Neural cell (in vitro differentiated cells): ENCODE data around the gene PRXL2B. TPM values are rescaled to one million over a fixed set of nuclear protein-coding genes. Genes with fewer than 3 reads are reported as not detected.

Experiments used
- H2AFZ ChIP-seq: fragments of 200-600, 300-800 bp; sonication (generic), shearing (Covaris generic); 2 replicates; pipeline ENCODE4 v1.6.0; 2014; ENCODE audit warnings: low read depth, mild to moderate bottlenecking, antibody characterized with exemption, low read length, moderate library complexity
- H3F3A ChIP-seq: fragments of 200-600 bp; shearing (Covaris generic); 2 replicates; pipeline ENCODE4 v1.6.1; 2016; ENCODE audit warnings: mild to moderate bottlenecking, moderate library complexity, mixed read lengths, antibody characterized with exemption, low read length; ENCODE audit not compliant: insufficient read depth, poor library complexity, severe bottlenecking
- H3K27ac ChIP-seq: fragments of 200-600, 300-800 bp; sonication (generic), shearing (Covaris generic); 2 replicates; pipeline ENCODE4 v1.5.1; 2014; ENCODE audit warnings: mild to moderate bottlenecking, low read length, moderate library complexity
- H3K27me3 ChIP-seq: fragments of 300-800, 200-600 bp; sonication (generic), shearing (Covaris generic); 2 replicates; pipeline ENCODE4 v1.6.0; 2014; ENCODE audit warnings: mild to moderate bottlenecking, low read depth, low read length, moderate library complexity; ENCODE audit not compliant: insufficient read depth
- H3K36me3 ChIP-seq: fragments of 300-800, 200-600 bp; sonication (generic), shearing (Covaris generic); 2 replicates; pipeline ENCODE4 v1.5.1; 2014; ENCODE audit warnings: mild to moderate bottlenecking, antibody characterized with exemption, low read length, moderate library complexity; ENCODE audit not compliant: insufficient read depth
- H3K4me2 ChIP-seq: fragments of 300-800, 200-600 bp; sonication (generic), shearing (Covaris generic); 2 replicates; pipeline ENCODE4 v1.6.0; 2014; ENCODE audit warnings: mild to moderate bottlenecking, low read length
- H3K4me3 ChIP-seq: fragments of 300-800, 200-600 bp; sonication (generic), shearing (Covaris generic); 2 replicates; pipeline ENCODE4 v1.5.1; 2014; ENCODE audit warnings: mild to moderate bottlenecking, low read length, moderate library complexity
- H3K79me2 ChIP-seq: fragments of 200-600 bp; shearing (Covaris generic); replicated peaks from 2 replicates; pipeline ENCODE4 v1.6.0; 2014; ENCODE audit warnings: mild to moderate bottlenecking, low read length, moderate library complexity; ENCODE audit not compliant: insufficient read depth
- H3K9ac ChIP-seq: fragments of 300-800, 200-600 bp; sonication (generic), shearing (Covaris generic); 2 replicates; pipeline ENCODE4 v1.6.1; 2016; ENCODE audit warnings: mild to moderate bottlenecking, low read length, mixed read lengths
- H3K9me2 ChIP-seq: fragments of 200-600 bp; shearing (Covaris generic); 2 replicates; pipeline ENCODE4 v1.6.1; 2016; ENCODE audit warnings: mild to moderate bottlenecking, low read length, mixed read lengths; ENCODE audit not compliant: insufficient read depth
- H3K9me3 ChIP-seq: fragments of 200-600, 300-800 bp; sonication (generic), shearing (Covaris generic); 2 replicates; pipeline ENCODE4 v1.6.1; 2016; ENCODE audit warnings: mild to moderate bottlenecking, mixed run types, low read length, moderate library complexity, mixed read lengths
- H4K20me1 ChIP-seq: fragments of 200-600 bp; shearing (Covaris generic); 2 replicates; pipeline ENCODE4 v1.6.1; 2016; ENCODE audit warnings: mild to moderate bottlenecking, mixed run types; ENCODE audit not compliant: insufficient read depth
- CTCF ChIP-seq: fragments of 450-650 bp; IDR thresholded peaks from 2 replicates; pipeline ENCODE4 v1.5.1; 2014; ENCODE audit warnings: antibody characterized with exemption, mild to moderate bottlenecking, moderate library complexity; ENCODE audit not compliant: poor library complexity, severe bottlenecking
- EP300 ChIP-seq: fragments of 450-650 bp; conservative IDR thresholded peaks from 2 replicates; pipeline ENCODE4 v1.6.1; 2014; ENCODE audit warnings: antibody characterized with exemption, mild to moderate bottlenecking, moderate library complexity; ENCODE audit not compliant: poor library complexity, severe bottlenecking
- EZH2 ChIP-seq: fragments of 200-600, 300-800 bp; shearing (Covaris generic), sonication (generic); IDR thresholded peaks from 2 replicates; pipeline ENCODE4 v1.6.1; 2014; ENCODE audit warnings: antibody characterized with exemption, low read length, borderline replicate concordance, mild to moderate bottlenecking; ENCODE audit not compliant: insufficient read depth, poor library complexity, severe bottlenecking
- MXI1 ChIP-seq: fragments of 450-650 bp; conservative IDR thresholded peaks from 2 replicates; pipeline ENCODE4 v1.6.1; 2014; ENCODE audit warnings: antibody characterized with exemption, mild to moderate bottlenecking; ENCODE audit not compliant: poor library complexity, severe bottlenecking
- POLR2AphosphoS5 ChIP-seq: IDR thresholded peaks from 2 replicates; pipeline ENCODE4 v1.6.1; 2012
- RAD21 ChIP-seq: fragments of 450-650 bp; conservative IDR thresholded peaks from 2 replicates; pipeline ENCODE4 v1.6.1; 2014; ENCODE audit warnings: antibody characterized with exemption, mild to moderate bottlenecking, moderate library complexity
- SMC3 ChIP-seq: fragments of 450-650 bp; conservative IDR thresholded peaks from 2 replicates; pipeline ENCODE4 v1.6.1; 2014; ENCODE audit warnings: antibody characterized with exemption, mild to moderate bottlenecking, moderate library complexity; ENCODE audit not compliant: poor library complexity
- TAF1 ChIP-seq: IDR thresholded peaks from 2 replicates; pipeline ENCODE4 v1.6.1; 2012; ENCODE audit warnings: low read depth
- polyA plus RNA-seq: library from polyadenylated mRNA; depleted of rRNA; stranded (reverse); fragments of >200 nt; gene quantifications from 2 replicates; pipeline ENCODE4 v1.2.3, GENCODE V29; 2014
- TF ChIP-seq, protein P1 (sequence below): IDR thresholded peaks from 2 replicates; pipeline ENCODE4 v1.6.1; 2012; ENCODE audit warnings: borderline replicate concordance

PRXL2B gene
- polyA plus RNA-seq, 1 donor from 2014 or later, result 29.0 TPM

- Histone ChIP-seq H3K4me3 (no peak overlapping the region), H3K9ac (no peak overlapping the region), H3K79me2 (no peaks in the 10 kb centered on the region), H3F3A (no peaks in the 10 kb centered on the region), H3K27me3 (no peaks in the 10 kb centered on the region), H3K9me2 (no peaks in the 10 kb centered on the region), H2AFZ (no peak overlapping the region), H3K9me3 (no peaks in the 10 kb centered on the region), H3K27ac (no peak overlapping the region), H3K36me3 (no peaks in the 10 kb centered on the region), H3K4me2 (no peak overlapping the region), H4K20me1 (no peaks in the 10 kb centered on the region)
- no peak for TF ChIP-seq RAD21
- TF ChIP-seq TAF1, result no peak
- TF ChIP-seq EZH2, result no peak
- TF ChIP-seq CTCF, result no peak
- no peak for TF ChIP-seq EP300
- no peak for TF ChIP-seq POLR2AphosphoS5
- no peak for TF ChIP-seq SMC3
- TF ChIP-seq MXI1, result no peak
- TF ChIP-seq, protein P1, sequence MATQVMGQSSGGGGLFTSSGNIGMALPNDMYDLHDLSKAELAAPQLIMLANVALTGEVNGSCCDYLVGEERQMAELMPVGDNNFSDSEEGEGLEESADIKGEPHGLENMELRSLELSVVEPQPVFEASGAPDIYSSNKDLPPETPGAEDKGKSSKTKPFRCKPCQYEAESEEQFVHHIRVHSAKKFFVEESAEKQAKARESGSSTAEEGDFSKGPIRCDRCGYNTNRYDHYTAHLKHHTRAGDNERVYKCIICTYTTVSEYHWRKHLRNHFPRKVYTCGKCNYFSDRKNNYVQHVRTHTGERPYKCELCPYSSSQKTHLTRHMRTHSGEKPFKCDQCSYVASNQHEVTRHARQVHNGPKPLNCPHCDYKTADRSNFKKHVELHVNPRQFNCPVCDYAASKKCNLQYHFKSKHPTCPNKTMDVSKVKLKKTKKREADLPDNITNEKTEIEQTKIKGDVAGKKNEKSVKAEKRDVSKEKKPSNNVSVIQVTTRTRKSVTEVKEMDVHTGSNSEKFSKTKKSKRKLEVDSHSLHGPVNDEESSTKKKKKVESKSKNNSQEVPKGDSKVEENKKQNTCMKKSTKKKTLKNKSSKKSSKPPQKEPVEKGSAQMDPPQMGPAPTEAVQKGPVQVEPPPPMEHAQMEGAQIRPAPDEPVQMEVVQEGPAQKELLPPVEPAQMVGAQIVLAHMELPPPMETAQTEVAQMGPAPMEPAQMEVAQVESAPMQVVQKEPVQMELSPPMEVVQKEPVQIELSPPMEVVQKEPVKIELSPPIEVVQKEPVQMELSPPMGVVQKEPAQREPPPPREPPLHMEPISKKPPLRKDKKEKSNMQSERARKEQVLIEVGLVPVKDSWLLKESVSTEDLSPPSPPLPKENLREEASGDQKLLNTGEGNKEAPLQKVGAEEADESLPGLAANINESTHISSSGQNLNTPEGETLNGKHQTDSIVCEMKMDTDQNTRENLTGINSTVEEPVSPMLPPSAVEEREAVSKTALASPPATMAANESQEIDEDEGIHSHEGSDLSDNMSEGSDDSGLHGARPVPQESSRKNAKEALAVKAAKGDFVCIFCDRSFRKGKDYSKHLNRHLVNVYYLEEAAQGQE, result no peak
Observed at GRCh38 chr1:2607641-2608091, 21.1 kb downstream of the PRXL2B start.

GRCh38 chr1:2609319-2610035 is 22.9 kb downstream of the PRXL2B start:
- H3K9me3 ChIP-seq, result peaks cover 3% of the 10 kb centered on the region
- no peaks in the 10 kb centered on the region for H3K9me2 ChIP-seq
- H3K36me3 ChIP-seq, result no peaks in the 10 kb centered on the region
- no peaks in the 10 kb centered on the region for H3K27me3 ChIP-seq
- no peak overlapping the region for H3K27ac ChIP-seq
- H2AFZ ChIP-seq, result no peak overlapping the region
- H3K4me2 ChIP-seq, result no peak overlapping the region
- no peaks in the 10 kb centered on the region for H3K79me2 ChIP-seq
- H4K20me1 ChIP-seq, result no peaks in the 10 kb centered on the region
- H3F3A ChIP-seq, result no peaks in the 10 kb centered on the region
- no peak overlapping the region for H3K9ac ChIP-seq
- H3K4me3 ChIP-seq, result no peak overlapping the region
- TF ChIP-seq, protein P1, result no peak
- no peak for TF ChIP-seq TAF1
- no peak for TF ChIP-seq POLR2AphosphoS5
- no peak for TF ChIP-seq CTCF
- no peak for TF ChIP-seq EZH2
- TF ChIP-seq MXI1, result no peak
